ENCODE data around the gene SUCLG1.

Gene SUCLG1

DNA sequence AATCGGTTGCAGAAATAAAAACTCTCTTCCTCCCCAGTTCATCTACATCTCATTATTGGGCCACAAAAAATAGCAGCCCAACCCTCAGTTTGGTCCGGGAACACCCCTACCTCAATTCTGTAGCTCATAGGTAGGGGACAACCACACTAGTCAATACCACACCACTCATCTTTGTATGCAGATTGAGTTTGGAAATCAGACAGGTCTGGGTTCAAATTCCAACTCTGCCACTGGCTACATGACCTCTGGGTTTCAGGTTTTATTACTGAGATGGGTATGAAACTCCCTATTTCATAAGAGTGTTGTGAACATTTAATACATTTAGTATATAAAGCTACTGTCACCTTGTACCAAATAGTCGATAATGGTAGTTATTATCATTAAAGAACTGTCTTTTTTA, 2.2 kb upstream of the SUCLG1 start:
- no peak for DNase-seq (ENCODE audit: low read depth)

DNA sequence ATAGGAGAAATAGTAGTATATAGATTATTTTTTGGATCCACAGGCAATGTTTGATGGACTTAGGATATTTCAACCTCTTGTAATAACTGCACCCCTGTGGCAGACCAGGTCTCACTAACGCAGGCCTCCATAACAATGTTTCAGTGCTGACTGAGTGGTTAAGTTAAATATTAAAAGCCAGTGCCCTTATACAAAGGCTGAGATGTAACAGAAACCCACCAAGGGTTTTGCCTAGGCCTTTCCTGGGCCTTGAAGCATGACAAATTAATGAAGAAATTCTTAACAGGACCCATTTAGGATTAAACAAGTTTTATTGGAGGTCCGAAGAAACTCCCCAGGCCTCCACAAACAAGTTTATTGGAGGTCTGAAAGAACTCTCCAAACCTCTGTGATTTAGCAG, 1.6 kb upstream of the SUCLG1 start:
- DNase-seq (ENCODE audit: low read depth): no peak

DNA sequence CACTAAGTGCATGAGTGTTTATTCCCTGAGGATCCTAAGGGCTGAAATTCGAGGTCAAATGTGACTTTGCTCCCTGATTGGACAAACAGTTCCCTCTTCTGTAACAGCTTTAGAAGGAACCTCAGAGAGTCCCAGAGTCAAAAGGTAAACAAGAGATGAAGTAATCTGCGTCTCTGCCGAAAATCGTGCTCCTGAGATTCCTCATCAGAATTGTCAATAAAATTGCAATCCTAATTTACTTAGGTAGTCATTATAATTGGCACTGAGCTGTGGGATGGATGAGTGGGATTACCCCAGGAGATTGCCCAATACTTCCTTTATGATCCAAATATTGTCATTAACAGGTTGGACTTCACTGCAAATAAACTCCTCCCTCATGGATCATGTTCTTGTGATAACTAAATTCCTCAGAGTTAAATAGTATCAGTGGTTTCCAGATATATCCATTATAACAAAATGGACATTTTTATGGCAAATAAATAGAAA, 907 bp upstream of the SUCLG1 start:
- DNase-seq (ENCODE audit: low read depth): no peak

- no peak for DNase-seq (ENCODE audit: low read depth)
Measured at GRCh38 chr2:84458551-84459017, 496 bp downstream of the SUCLG1 start.

GRCh38 chr2:84457686-84458085, 1.4 kb downstream of the SUCLG1 start:
- no peak for DNase-seq (ENCODE audit: low read depth)

DNA sequence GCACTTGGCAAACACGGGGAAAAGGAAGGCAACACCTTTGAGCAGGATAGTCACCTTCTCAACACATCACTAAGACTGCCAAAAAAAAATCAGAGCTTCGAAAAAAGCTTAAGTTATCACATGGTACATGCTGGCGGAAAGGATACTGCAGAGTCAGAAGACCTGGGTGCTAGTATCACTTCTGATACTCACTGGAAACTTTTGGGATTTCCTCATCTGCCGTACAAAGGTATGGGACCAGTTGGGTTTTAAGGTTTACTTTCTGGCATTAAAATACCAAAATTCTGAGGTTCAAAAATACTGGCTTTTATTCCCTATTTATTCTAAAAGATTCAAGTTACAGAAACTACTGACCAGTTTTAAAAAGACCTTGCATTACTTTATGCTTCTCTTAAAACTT, 2.9 kb downstream of the SUCLG1 start:
- no peak for DNase-seq (ENCODE audit: low read depth)

- DNase-seq (ENCODE audit: low read depth): no peak
Measured at GRCh38 chr2:84454581-84454980, 4.5 kb downstream of the SUCLG1 start.

DNA sequence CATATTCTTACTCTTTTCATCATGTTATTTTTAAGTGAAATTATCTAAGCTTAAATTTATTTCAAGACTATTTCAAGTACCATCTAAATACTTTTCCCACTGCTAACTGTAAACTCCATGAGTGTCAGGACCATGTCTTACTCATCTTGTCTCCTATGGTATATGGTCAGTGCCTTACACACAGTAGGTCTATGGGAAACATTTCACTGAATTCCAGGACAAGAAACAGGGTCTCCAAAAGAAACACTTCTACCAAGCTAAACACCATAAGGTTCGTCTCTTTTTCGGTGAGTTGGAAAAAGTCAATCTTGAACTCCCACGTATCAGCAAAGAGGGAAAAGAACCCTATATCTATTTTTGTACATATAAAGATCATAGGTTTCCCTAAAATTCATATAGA, 6.5 kb downstream of the SUCLG1 start:
- no peak for DNase-seq (ENCODE audit: low read depth)

DNA sequence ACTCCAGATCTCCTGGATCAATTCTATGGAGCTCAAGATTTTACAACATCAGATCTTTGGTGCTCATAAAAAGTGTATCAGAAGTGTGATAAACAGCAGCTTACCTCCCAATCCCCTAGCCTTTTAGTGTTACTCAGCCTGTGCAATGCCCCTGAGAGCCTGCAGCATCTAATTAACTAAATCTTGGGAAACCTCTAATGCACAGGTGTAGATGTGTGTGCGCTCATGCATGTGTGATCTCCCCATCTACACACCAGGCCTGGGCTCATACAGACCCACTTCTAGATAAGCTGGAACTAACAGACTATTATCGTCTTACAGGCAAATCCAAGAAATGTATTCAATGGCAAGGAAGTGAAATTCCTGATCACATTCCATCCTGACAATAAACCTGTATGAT, 7.5 kb downstream of the SUCLG1 start:
- no peak for DNase-seq (ENCODE audit: low read depth)

GRCh38 chr2:84450288-84451227, 8.5 kb downstream of the SUCLG1 start:
- DNase-seq (ENCODE audit: low read depth): no peak

DNA sequence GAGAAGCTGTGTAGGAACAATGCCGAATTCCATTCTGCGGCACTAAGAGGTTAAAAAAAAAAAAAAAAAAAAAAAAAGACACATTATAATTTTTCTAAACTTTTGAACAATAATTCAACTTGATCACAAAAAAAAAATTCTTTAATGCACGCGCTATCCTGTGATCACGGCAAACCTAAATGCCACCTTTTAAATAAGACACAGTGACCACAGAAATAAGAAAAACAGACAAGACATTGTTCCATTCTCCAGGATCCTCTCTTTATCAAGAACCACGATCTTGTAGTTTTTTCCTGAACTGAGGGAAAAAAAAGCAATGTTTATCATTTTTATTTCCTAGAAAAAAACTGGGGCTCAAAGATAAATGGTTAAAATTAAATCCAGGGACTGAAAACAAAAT, 9.4 kb downstream of the SUCLG1 start:
- DNase-seq (ENCODE audit: low read depth): no peak

- no peak for DNase-seq (ENCODE audit: low read depth)
Measured at GRCh38 chr2:84449055-84449454, 10.0 kb downstream of the SUCLG1 start.

DNA sequence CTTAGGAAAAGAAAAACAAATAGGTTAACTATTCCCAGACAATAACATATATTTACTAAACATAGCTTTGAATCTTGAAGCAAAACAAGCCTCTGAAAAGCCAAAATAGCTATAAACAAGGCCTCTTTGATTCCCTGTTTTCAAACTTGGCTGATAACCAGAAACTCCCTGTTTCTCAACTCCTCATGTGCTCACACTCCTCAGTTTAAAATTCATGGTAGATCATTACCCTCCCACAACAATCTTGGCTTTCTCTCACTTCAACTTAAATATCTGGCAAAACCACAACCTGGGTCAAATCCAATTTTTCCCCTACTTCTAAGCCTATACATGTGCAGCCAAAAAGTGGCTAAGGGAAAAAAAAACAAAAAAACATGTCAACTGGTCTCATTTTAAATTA, 15.6 kb downstream of the SUCLG1 start:
- DNase-seq (ENCODE audit: low read depth): no peak

GRCh38 chr2:84442888-84443287, 16.2 kb downstream of the SUCLG1 start:
- no peak for DNase-seq (ENCODE audit: low read depth)

GRCh38 chr2:84441505-84441904, 17.6 kb downstream of the SUCLG1 start:
- no peak for DNase-seq (ENCODE audit: low read depth)

DNA sequence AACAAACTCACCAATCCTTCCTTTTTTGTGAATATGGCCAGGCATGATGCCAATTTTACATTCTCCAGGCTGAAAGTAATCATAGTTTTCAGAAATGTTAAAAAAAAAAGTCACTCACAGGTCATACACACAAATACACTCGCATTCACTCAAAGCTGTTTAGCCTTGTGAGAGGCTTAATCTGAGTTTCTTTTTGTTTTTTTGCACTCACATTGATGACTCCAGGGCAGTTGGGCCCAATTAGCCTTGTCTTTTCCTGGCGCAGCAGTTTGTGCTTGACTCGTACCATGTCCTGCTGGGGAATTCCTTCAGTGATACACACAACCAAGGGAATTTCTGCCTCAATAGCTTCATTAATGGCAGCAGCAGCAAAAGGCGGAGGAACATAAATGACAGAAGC, 18.0 kb downstream of the SUCLG1 start:
- DNase-seq (ENCODE audit: low read depth): no peak

GRCh38 chr2:84435345-84436025, 23.6 kb downstream of the SUCLG1 start:
- no peak for DNase-seq (ENCODE audit: low read depth)

DNA sequence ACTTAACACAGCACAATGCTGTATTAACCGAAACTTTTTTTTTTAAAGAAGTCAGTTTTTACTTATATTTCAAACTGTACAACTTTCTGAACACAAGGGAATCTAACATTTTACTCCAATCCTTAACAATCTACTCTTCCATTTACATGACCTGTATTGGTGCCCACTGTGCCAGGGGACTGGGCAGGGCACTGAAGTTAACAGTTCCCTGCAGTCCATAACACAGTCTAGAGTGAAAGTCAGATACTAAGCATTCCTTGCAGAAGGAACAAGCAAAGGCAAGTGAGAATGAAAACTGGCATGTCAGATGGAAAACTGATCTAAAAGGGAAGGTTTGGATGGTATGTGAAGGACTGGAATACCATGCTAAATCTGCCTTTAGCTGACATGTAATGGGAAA, 29.8 kb downstream of the SUCLG1 start:
- no peak for DNase-seq (ENCODE audit: low read depth)

GRCh38 chr2:84427235-84428138, 31.6 kb downstream of the SUCLG1 start:
- peak; percentile 38 for DNase-seq (ENCODE audit: low read depth)

DNA sequence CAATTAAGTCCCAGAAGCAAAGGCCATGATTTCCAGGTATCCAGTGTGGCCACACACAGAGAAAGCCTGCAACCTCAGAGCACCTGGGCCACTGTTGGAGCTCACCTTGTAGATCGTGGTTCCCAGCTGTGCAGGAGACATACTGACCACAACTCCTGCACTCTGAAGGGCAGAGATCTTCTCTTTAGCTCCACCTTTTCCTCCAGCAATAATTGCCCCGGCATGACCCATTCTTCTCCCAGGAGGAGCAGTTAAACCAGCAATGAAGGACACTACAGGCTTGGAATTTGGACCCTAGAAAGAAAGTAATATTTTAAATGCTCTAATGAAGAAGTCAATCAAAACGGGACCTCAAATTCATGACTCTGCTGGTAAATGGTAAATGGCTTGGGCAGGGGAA, 33.8 kb downstream of the SUCLG1 start:
- no peak for DNase-seq (ENCODE audit: low read depth)

DNA sequence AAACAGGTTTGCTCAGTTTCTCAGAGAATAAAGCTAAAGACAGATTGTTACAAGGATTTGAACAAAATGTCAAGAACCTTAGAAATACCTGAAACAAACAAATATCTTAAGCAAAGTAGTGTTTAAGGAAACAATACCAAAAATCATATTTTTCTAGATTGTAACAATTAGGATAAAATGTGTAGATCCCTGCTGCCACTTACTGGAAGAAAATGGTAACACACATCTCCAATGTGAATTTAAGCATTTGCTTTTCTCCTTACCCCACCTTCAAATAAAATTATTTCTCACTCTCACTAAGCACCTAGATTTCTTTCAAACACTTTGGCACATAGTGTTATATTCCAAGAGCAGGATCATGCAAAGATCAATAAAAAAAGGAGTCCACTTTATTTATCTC, 34.9 kb downstream of the SUCLG1 start:
- DNase-seq (ENCODE audit: low read depth): no peak

DNA sequence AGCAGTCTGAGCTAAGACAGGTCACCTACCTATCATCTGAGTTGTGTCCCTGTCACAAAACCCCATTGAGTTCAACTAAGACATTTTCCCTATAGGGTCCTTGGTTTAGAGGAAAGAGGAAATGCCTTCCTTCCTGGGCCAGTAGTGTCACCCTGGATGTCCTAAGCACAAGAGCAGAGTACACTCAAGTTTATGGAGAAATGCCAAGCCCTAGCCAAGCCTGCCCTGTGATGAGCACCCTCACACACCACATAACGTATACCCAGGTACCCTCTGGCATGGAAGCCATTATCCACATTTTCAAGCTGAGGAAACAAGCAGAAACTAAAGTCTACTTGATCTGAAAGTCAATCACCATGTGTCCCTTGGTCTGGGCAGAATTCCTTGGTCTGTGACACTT, 37.3 kb downstream of the SUCLG1 start:
- no peak for DNase-seq (ENCODE audit: low read depth)
